ENCODE data around the gene SPRYD3. TPM values are rescaled to one million over a fixed set of nuclear protein-coding genes. Genes with fewer than 3 reads are reported as not detected.
"Not testable (repeated sequence)": the region's sequence is repeated elsewhere in the genome, so short reads cannot be mapped to it uniquely, and the experiment has no call there.

Gene SPRYD3
- total RNA-seq, 1 experiment from 2014 or later, result 8.2 TPM

DNA sequence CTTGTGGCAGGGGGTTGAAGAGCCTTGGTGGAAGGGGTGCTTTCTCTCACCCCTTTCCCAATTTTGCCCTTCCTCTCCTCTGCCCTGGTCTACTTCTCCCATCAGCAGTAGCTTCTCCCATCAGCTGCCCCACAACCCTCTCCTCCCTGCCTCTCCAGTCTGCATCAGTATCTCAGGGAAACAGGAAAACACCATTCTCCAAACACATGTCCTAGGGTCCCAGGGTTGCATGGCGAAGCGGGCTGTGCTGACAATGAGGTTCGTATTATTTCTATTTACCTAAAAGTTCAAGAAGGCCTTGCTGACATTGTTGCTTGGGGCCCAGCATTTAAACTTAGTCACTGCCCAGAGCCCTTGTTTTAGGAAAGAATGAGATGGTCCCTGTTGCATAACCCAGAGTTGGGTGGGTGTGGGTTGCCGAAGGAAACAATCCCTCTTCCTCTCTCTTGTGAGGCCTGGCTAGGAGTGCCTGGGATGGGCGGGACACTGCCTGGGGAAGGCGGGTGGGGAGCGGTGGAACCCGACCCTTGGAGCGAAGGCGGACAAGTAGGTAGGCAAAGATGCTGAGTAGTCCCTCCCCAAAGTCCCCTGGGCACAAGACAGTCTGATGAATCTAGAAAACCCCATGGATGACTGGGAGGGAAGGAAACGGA is 17.0 kb upstream of the SPRYD3 start:
- Mint-ChIP-seq H3K27me3 (ENCODE audit: insufficient read depth, unreplicated experiment) (no peaks in the 10 kb centered on the region), H3K36me3 (ENCODE audit: insufficient read depth, unreplicated experiment) (peaks cover 6% of the 10 kb centered on the region), H3K4me3 (ENCODE audit: unreplicated experiment) (peak overlapping the region; percentile 68), H3K9me3 (ENCODE audit: unreplicated experiment) (no peaks in the 10 kb centered on the region), H3K27ac (ENCODE audit: unreplicated experiment) (no peak overlapping the region), H3K4me1 (ENCODE audit: low read depth, unreplicated experiment) (peaks cover 27% of the 10 kb centered on the region)
- CTCF ChIA-PET, result no interaction called here
- POLR2A ChIA-PET, result no interaction called here
- DNase-seq, result peak in 1 of 2 experiments; percentile 9
- H3K4me1 ChIP-seq, result peaks cover 13% of the 10 kb centered on the region
- H3K9me3 ChIP-seq, result no peaks in the 10 kb centered on the region
- TF ChIP-seq, protein P1, sequence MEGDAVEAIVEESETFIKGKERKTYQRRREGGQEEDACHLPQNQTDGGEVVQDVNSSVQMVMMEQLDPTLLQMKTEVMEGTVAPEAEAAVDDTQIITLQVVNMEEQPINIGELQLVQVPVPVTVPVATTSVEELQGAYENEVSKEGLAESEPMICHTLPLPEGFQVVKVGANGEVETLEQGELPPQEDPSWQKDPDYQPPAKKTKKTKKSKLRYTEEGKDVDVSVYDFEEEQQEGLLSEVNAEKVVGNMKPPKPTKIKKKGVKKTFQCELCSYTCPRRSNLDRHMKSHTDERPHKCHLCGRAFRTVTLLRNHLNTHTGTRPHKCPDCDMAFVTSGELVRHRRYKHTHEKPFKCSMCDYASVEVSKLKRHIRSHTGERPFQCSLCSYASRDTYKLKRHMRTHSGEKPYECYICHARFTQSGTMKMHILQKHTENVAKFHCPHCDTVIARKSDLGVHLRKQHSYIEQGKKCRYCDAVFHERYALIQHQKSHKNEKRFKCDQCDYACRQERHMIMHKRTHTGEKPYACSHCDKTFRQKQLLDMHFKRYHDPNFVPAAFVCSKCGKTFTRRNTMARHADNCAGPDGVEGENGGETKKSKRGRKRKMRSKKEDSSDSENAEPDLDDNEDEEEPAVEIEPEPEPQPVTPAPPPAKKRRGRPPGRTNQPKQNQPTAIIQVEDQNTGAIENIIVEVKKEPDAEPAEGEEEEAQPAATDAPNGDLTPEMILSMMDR (IDR thresholded peaks at IDR 0.05; ENCODE audit: insufficient read depth in 1 of 2, low read depth in 1 of 2, low read length in 1 of 2, severe bottlenecking in 1 of 2, unreplicated experiment in 1 of 2), result no peak
- H3K36me3 ChIP-seq (ENCODE audit: control insufficient read depth, insufficient read depth, low read length), result no peaks in the 10 kb centered on the region
- no peaks in the 10 kb centered on the region for H3K27me3 ChIP-seq (replicated peaks; ENCODE audit: control insufficient read depth, insufficient read depth, low read length)
- intact Hi-C loops (cut with micrococcal nuclease; ENCODE audit: unreplicated experiment), result no loop called here
- no TSS peak for BruUV-seq (replicated peaks)
- H3K4me3 ChIP-seq (ENCODE audit: low read depth, low read length), result no peak overlapping the region

DNA sequence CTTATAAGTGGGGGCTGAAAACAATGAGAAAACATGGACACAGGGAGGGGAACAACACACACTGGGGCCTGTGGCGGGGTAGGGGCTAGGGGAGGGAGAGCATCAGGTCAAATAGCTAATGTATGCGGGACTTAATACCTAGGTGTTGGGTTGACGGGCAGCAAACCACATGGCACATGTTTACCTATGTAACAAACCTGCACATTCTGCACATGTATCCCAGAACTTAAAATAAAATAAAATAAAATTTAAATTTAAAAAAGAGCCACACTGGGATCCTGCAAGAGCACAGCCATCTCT is 16.4 kb upstream of the SPRYD3 start:
- H3K27me3 ChIP-seq (replicated peaks; ENCODE audit: control insufficient read depth, insufficient read depth, low read length); H3K36me3 Mint-ChIP-seq (ENCODE audit: insufficient read depth, unreplicated experiment); H3K4me3 Mint-ChIP-seq (ENCODE audit: unreplicated experiment); BruUV-seq (replicated peaks); POLR2A ChIA-PET; H3K4me3 ChIP-seq (ENCODE audit: low read depth, low read length); DNase-seq; H3K9me3 Mint-ChIP-seq (ENCODE audit: unreplicated experiment); H3K9me3 ChIP-seq; H3K36me3 ChIP-seq (ENCODE audit: control insufficient read depth, insufficient read depth, low read length); H3K27ac Mint-ChIP-seq (ENCODE audit: unreplicated experiment); intact Hi-C loops (cut with micrococcal nuclease; ENCODE audit: unreplicated experiment); H3K27me3 Mint-ChIP-seq (ENCODE audit: insufficient read depth, unreplicated experiment); CTCF ChIA-PET: not testable (repeated sequence)
- peaks cover 13% of the 10 kb centered on the region for H3K4me1 ChIP-seq
- H3K4me1 Mint-ChIP-seq (ENCODE audit: low read depth, unreplicated experiment), result peaks cover 27% of the 10 kb centered on the region

DNA sequence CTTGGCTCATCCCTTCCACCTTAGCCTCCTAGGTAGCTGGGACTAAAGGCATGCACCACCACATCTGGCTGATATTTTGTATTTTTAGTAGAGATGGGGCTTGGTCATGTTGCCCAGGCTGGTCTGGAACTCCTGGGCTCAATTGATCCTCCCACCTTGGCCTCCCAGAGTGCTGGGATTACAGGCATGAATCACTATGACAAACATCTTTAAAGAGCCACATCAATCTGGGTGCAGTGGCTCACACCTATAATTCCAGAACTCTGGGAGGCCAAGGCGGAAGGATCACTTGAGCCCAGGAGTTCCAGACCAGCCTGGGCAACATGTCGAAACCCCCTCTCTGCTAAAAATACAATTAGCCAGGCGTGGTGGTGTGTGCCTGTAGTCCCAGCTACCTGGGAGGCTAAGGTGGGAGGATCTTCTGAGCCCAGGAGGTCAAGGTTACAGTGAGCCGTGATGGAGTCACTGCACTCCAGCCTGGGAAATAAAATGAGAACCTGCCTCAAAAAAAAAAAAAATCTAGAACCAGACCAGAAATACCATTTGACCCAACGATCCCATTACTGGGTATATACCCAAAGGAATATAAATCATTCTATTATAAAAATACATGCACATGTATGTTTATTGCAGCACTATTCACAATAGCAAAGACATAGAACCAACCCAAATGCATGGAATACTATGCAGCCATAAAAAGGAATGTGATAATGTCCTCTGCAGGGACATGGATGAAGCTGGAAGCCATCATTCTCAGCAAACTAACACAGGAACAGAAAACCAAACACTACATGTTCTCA is 15.8 kb upstream of the SPRYD3 start:
- H3K27me3 Mint-ChIP-seq (ENCODE audit: insufficient read depth, unreplicated experiment); H3K36me3 Mint-ChIP-seq (ENCODE audit: insufficient read depth, unreplicated experiment); BruUV-seq (replicated peaks); intact Hi-C loops (cut with micrococcal nuclease; ENCODE audit: unreplicated experiment); CTCF ChIA-PET; H3K4me3 ChIP-seq (ENCODE audit: low read depth, low read length); H3K27ac Mint-ChIP-seq (ENCODE audit: unreplicated experiment); H3K36me3 ChIP-seq (ENCODE audit: control insufficient read depth, insufficient read depth, low read length); H3K27me3 ChIP-seq (replicated peaks; ENCODE audit: control insufficient read depth, insufficient read depth, low read length); H3K4me3 Mint-ChIP-seq (ENCODE audit: unreplicated experiment); POLR2A ChIA-PET; H3K9me3 ChIP-seq; H3K9me3 Mint-ChIP-seq (ENCODE audit: unreplicated experiment): not testable (repeated sequence)
- peaks cover 13% of the 10 kb centered on the region for H3K4me1 ChIP-seq
- DNase-seq, result peak in 1 of 2 experiments; percentile 12
- peaks cover 27% of the 10 kb centered on the region for H3K4me1 Mint-ChIP-seq (ENCODE audit: low read depth, unreplicated experiment)

DNA sequence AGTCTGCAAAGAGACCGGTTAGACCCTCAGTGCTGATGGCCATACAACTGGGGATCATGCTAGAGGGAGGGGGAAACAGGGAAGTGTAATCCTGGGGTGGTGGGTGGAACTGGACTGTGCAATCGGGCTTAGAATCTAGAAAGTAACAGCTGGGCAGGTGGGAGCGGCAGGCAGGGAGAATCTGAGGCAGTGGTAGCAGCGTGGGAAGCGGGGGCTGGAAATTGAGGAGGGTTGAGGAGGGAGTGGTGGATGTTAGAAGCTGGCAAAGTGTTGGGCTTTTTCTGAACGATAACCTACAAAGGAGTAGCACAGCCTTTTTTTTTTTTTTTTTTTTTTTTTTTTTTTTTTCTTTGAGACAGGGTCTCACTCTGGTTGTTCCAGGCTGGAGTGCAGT is 15.2 kb upstream of the SPRYD3 start:
- Mint-ChIP-seq H3K4me3 (ENCODE audit: unreplicated experiment) (no peak overlapping the region), H3K9me3 (ENCODE audit: unreplicated experiment) (no peaks in the 10 kb centered on the region), H3K4me1 (ENCODE audit: low read depth, unreplicated experiment) (peaks cover 26% of the 10 kb centered on the region), H3K27ac (ENCODE audit: unreplicated experiment) (no peak overlapping the region), H3K36me3 (ENCODE audit: insufficient read depth, unreplicated experiment) (peaks cover 3% of the 10 kb centered on the region), H3K27me3 (ENCODE audit: insufficient read depth, unreplicated experiment) (no peaks in the 10 kb centered on the region)
- no peak for DNase-seq
- Histone ChIP-seq H3K4me3 (ENCODE audit: low read depth, low read length) (no peak overlapping the region), H3K9me3 (no peaks in the 10 kb centered on the region), H3K36me3 (ENCODE audit: control insufficient read depth, insufficient read depth, low read length) (no peaks in the 10 kb centered on the region), H3K27me3 (replicated peaks; ENCODE audit: control insufficient read depth, insufficient read depth, low read length) (no peaks in the 10 kb centered on the region), H3K4me1 (peaks cover 13% of the 10 kb centered on the region)
- TF ChIP-seq, protein P1 (IDR thresholded peaks at IDR 0.05; ENCODE audit: insufficient read depth in 1 of 2, low read depth in 1 of 2, low read length in 1 of 2, severe bottlenecking in 1 of 2, unreplicated experiment in 1 of 2), result no peak
- ChIA-PET POLR2A (interaction anchor here (1.0 kb wide), 1 partner anchor 15 kb away, joined by 5 read pairs; the partner anchor contains the start of gene SPRYD3), CTCF (interaction anchor here (0.7 kb wide), 1 partner anchor 28 kb away, joined by 3 read pairs; no protein-coding TSS in a partner anchor)
- BruUV-seq (replicated peaks), result no TSS peak
- intact Hi-C loops (cut with micrococcal nuclease; ENCODE audit: unreplicated experiment), result no loop called here

Measured in Caco-2 (cell line).